Calu3 (cell line): ENCODE data around the gene CEP70. TPM values are rescaled to one million over a fixed set of nuclear protein-coding genes. Genes with fewer than 3 reads are reported as not detected.

Source experiments
- BruUV-seq: library from RNA; stranded (reverse); fragments of 400-500 nt; replicated peaks from 2 replicates; lab custom pipeline; 2021; lab: Mats Ljungman, UMichigan
- CTCF ChIA-PET: fragments of 300-600 bp; sonication (Branson Sonifier 250); formaldehyde crosslinking; loops from one replicate; lab custom pipeline; 2022; ENCODE audit warnings: antibody characterized with exemption; lab: Charles Lee
- DNase-seq: peaks from one replicate; pipeline ENCODE4 v3.0.0; 2022
- H3K27ac Mint-ChIP-seq: one replicate; pipeline ENCODE4 v1.8.0; 2022; ENCODE audit warnings: mixed read lengths; ENCODE audit not compliant: unreplicated experiment
- H3K27me3 Mint-ChIP-seq: one replicate; pipeline ENCODE4 v1.8.0; 2022; ENCODE audit warnings: mixed read lengths; ENCODE audit not compliant: unreplicated experiment
- H3K36me3 Mint-ChIP-seq: one replicate; pipeline ENCODE4 v1.8.0; 2022; ENCODE audit warnings: mild to moderate bottlenecking, moderate library complexity, mixed read lengths; ENCODE audit not compliant: insufficient read depth, unreplicated experiment
- H3K4me1 Mint-ChIP-seq: one replicate; pipeline ENCODE4 v1.8.0; 2022; ENCODE audit warnings: mild to moderate bottlenecking, low read depth, mixed read lengths; ENCODE audit not compliant: unreplicated experiment
- H3K4me3 Mint-ChIP-seq: one replicate; pipeline ENCODE4 v1.8.0; 2022; ENCODE audit warnings: mild to moderate bottlenecking, low read depth, moderate library complexity, mixed read lengths; ENCODE audit not compliant: unreplicated experiment
- H3K9me3 Mint-ChIP-seq: one replicate; pipeline ENCODE4 v1.8.0; 2022; ENCODE audit warnings: low read depth, mixed read lengths; ENCODE audit not compliant: unreplicated experiment
- CTCF ChIP-seq: fragments of 200-600 bp; IDR thresholded peaks from one replicate; pipeline ENCODE4 v1.8.0; 2022; ENCODE audit warnings: antibody characterized with exemption; ENCODE audit not compliant: unreplicated experiment
- intact Hi-C: fragments of 100-400 bp; cut with micrococcal nuclease; formaldehyde crosslinking; loops from one replicate; pipeline ENCODE4 v1.10.0; 2022; ENCODE audit not compliant: unreplicated experiment
- total RNA-seq: library from RNA; stranded (reverse); gene quantifications from 2 replicates; pipeline ENCODE4 v1.2.3, GENCODE V29; 2022

The CEP70 gene
- total RNA-seq, 1 experiment from 2014 or later = 99.1 TPM

GRCh38 chr3:138474163-138474562, 119.9 kb downstream of the CEP70 start:
- intact Hi-C loops = no loop called here
- H3K27me3 Mint-ChIP-seq = no peaks in the 10 kb centered on the region
- no TSS peak for BruUV-seq
- no peak for TF ChIP-seq CTCF
- no peaks in the 10 kb centered on the region for H3K9me3 Mint-ChIP-seq
- no peak for DNase-seq
- CTCF ChIA-PET = no interaction called here
- H3K27ac Mint-ChIP-seq = no peak overlapping the region
- no peaks in the 10 kb centered on the region for H3K36me3 Mint-ChIP-seq
- H3K4me1 Mint-ChIP-seq = no peaks in the 10 kb centered on the region
- no peak overlapping the region for H3K4me3 Mint-ChIP-seq

GRCh38 chr3:138473391-138473790, 120.7 kb downstream of the CEP70 start:
- TF ChIP-seq CTCF = no peak
- CTCF ChIA-PET = no interaction called here
- no peaks in the 10 kb centered on the region for H3K27me3 Mint-ChIP-seq
- no TSS peak for BruUV-seq
- no peak for DNase-seq
- H3K27ac Mint-ChIP-seq = no peak overlapping the region
- H3K36me3 Mint-ChIP-seq = no peaks in the 10 kb centered on the region
- no peaks in the 10 kb centered on the region for H3K4me1 Mint-ChIP-seq
- no peak overlapping the region for H3K4me3 Mint-ChIP-seq
- no peaks in the 10 kb centered on the region for H3K9me3 Mint-ChIP-seq
- intact Hi-C loops = no loop called here

- intact Hi-C loops = no loop called here
- DNase-seq = no peak
- TF ChIP-seq CTCF = no peak
- H3K27me3 Mint-ChIP-seq = no peaks in the 10 kb centered on the region
- no peaks in the 10 kb centered on the region for H3K36me3 Mint-ChIP-seq
- H3K9me3 Mint-ChIP-seq = no peaks in the 10 kb centered on the region
- CTCF ChIA-PET = no interaction called here
- H3K27ac Mint-ChIP-seq = no peak overlapping the region
- BruUV-seq = no TSS peak
- H3K4me1 Mint-ChIP-seq = no peaks in the 10 kb centered on the region
- no peak overlapping the region for H3K4me3 Mint-ChIP-seq
Measured at GRCh38 chr3:138472141-138472825, 121.8 kb downstream of the CEP70 start.

GRCh38 chr3:138471481-138471880, 122.6 kb downstream of the CEP70 start:
- CTCF ChIA-PET = no interaction called here
- H3K27me3 Mint-ChIP-seq = no peaks in the 10 kb centered on the region
- intact Hi-C loops = no loop called here
- TF ChIP-seq CTCF = no peak
- no peaks in the 10 kb centered on the region for H3K36me3 Mint-ChIP-seq
- DNase-seq = no peak
- no peaks in the 10 kb centered on the region for H3K4me1 Mint-ChIP-seq
- H3K4me3 Mint-ChIP-seq = no peak overlapping the region
- H3K27ac Mint-ChIP-seq = no peak overlapping the region
- H3K9me3 Mint-ChIP-seq = no peaks in the 10 kb centered on the region
- BruUV-seq = no TSS peak
